GM18526 (cell line): ENCODE results near the gene IYD.

ENCODE experiments used
- POLR2A ChIP-seq: IDR thresholded peaks from 3 replicates; pipeline ENCODE4 v1.6.1; 2011; ENCODE audit not compliant: insufficient read length; ENCODE audit errors: extremely low read depth

Gene IYD

GRCh38 chr6:150373260-150373701 lies 4.5 kb downstream of the IYD start:
- no peak for TF ChIP-seq POLR2A

GRCh38 chr6:150377211-150377781 lies 8.5 kb downstream of the IYD start:
- no peak for TF ChIP-seq POLR2A

GRCh38 chr6:150380256-150380655 lies 11.4 kb downstream of the IYD start:
- TF ChIP-seq POLR2A = no peak

- TF ChIP-seq POLR2A = no peak
Observed at GRCh38 chr6:150382171-150382570, 13.4 kb downstream of the IYD start.

GRCh38 chr6:150391414-150391813 lies 22.6 kb downstream of the IYD start:
- TF ChIP-seq POLR2A = no peak

GRCh38 chr6:150391890-150392289 lies 23.1 kb downstream of the IYD start:
- no peak for TF ChIP-seq POLR2A

- TF ChIP-seq POLR2A = no peak
Observed at GRCh38 chr6:150392452-150393220, 23.8 kb downstream of the IYD start.

- no peak for TF ChIP-seq POLR2A
Observed at GRCh38 chr6:150394053-150394898, 25.5 kb downstream of the IYD start.

GRCh38 chr6:150394899-150395295 lies 26.1 kb downstream of the IYD start:
- no peak for TF ChIP-seq POLR2A

- no peak for TF ChIP-seq POLR2A
Observed at GRCh38 chr6:150395388-150396009, 26.7 kb downstream of the IYD start.

- no peak for TF ChIP-seq POLR2A
Observed at GRCh38 chr6:150403458-150404246, 34.8 kb downstream of the IYD start.

- no peak for TF ChIP-seq POLR2A
Observed at GRCh38 chr6:150406948-150407347, 38.1 kb downstream of the IYD start.

GRCh38 chr6:150408842-150409241 lies 40.0 kb downstream of the IYD start:
- no peak for TF ChIP-seq POLR2A

GRCh38 chr6:150409576-150410066 lies 40.8 kb downstream of the IYD start:
- TF ChIP-seq POLR2A = no peak
